Measurements from ENCODE around the gene LRRC26.

Gene LRRC26, protein sequence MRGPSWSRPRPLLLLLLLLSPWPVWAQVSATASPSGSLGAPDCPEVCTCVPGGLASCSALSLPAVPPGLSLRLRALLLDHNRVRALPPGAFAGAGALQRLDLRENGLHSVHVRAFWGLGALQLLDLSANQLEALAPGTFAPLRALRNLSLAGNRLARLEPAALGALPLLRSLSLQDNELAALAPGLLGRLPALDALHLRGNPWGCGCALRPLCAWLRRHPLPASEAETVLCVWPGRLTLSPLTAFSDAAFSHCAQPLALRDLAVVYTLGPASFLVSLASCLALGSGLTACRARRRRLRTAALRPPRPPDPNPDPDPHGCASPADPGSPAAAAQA

DNA sequence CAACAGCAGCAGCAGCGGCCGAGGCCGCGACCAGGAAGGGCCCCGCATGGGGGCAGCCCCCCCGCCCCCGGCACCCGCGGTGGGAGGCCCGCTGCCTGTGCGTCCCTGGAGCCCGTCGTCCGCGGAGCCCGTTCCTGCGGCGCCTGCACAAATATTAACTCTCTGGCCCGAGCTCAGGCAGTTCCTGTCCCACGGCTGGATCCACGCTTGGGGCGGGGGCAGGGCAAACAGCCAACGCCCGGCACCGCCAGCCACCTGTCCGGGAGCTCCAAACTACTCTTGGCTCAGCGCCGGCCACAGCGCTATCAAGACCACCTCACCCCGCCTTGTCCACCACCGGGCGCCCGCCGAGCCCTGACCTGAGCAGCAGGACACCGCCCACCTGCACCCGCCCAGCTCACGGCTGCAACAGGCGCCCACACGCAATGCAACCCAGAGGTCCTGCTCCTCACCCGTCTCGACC lies at the start of gene LRRC26:
TSS of gene LRRC26 (minus strand) at position 156 of the 463 bp plus-strand sequence. CDS start at position 48, 108 bp downstream.
- DNase-seq = no peak

- no peak for DNase-seq
These were observed 49.0 kb upstream of the LRRC26 start for GRCh38 chr9:137218754-137219271.

GRCh38 chr9:137218212-137218753 lies 48.4 kb upstream of the LRRC26 start:
- no peak for DNase-seq

- no peak for DNase-seq
These were observed 47.7 kb upstream of the LRRC26 start for GRCh38 chr9:137217276-137218211.

- DNase-seq = no peak
These were observed 46.5 kb upstream of the LRRC26 start for GRCh38 chr9:137216188-137216965.

- DNase-seq = no peak
These were observed 45.5 kb upstream of the LRRC26 start for GRCh38 chr9:137215196-137215986.

DNA sequence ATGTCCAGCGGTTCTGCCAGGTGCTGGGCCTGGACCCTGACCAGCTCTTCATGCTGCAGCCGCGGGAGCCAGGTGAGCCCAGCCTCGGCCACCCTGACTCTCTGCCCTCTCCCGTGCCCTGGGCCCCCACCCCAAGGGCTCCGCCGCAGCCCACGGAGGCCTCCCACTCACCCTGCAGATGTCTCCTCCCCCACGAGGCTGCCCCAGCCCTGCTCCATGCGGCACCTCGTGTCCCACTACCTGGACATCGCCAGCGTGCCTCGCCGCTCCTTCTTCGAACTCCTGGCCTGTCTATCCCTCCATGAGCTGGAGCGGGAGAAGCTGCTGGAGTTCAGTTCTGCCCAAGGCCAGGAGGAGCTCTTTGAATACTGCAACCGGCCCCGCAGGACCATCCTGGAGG lies 44.8 kb upstream of the LRRC26 start:
- no peak for DNase-seq

- no peak for DNase-seq
These were observed 43.6 kb upstream of the LRRC26 start for GRCh38 chr9:137213160-137214060.

- DNase-seq = no peak
These were observed 42.7 kb upstream of the LRRC26 start for GRCh38 chr9:137212520-137212919.

DNA sequence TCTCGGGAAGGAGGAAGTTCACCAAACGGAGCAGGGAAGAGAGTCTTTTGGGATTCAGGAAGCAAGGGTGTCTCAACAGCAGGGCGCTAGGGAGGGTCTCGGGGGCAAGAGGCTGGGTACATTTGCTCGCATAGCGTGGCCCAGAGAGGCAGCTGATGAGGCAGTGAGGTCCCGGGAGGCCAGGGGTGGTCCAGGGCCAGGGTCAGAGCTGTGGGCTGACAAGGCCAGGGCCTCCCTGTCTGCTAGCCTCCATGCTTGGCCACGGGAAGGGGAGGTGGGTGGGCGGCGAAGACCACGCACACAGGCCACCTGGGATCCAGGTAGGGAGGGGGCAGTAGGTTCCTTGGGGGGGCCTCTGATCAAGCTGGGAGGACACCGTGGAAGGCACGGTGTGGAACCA lies 41.7 kb upstream of the LRRC26 start:
- DNase-seq = no peak

DNA sequence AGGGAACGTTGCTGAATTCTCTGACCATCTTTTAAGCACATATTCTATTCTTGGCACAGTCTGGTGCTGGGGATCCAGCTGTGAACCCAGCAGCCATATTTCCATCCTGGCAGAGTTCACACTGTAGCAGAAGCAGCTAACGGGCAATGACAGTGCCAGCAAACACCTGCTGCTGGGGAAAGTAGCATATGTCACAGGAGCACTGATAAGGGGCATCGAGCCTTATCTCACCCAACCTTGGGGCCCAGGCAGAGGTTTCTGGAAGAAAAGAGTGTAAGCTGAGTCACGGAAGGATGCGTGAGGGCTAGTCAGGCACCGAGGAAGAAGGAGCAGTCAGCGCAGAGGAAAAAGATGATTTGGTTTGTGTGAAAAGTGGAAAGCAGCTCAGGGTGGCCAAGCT lies 36.8 kb upstream of the LRRC26 start:
- no peak for DNase-seq

DNA sequence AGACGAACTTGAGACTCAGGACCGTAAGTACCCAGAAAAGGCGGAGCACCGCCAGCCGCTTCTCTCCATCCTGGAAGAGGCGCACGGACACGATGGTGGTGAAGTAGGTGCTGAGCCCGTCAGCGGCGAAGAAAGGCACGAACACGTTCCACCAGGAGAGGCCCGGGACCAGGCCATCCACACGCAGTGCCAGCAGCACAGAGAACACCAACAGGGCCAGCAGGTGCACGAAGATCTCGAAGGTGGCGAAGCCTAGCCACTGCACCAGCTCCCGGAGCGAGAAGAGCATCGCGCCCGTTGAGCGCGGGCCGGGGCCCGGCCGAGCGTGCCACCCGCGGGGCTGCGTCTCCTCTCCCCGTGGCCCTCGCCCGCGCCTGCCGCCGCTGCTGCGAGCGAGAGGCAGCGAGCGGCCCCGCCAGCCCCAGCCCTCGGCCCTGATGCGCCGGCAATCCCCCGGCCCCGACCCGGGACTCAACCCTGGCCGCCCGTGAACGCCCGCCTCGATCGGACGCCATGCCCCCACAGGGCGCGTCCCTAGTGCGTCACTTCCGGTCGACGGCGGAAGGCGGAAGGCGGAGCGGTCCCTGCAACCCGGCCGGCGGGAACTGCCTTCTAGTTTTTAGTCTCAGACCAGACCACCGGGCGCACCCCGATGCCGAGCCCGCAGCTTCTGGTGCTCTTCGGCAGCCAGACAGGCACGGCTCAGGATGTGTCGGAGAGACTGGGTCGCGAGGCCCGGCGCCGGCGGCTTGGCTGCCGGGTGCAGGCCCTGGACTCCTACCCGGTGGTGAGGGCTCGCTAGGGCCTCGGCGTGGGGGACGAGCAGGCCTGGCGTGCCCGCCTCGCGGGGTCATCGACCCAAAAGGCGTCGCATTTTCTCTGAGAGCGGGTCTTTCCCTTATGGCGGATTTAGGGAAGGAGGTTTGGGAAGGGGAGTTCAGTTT lies 35.5 kb upstream of the LRRC26 start, which contains the start of the genes NDOR1 and TMEM203:
TSS of gene NDOR1 (plus strand) at position 575 of the 944 bp plus-strand sequence. CDS start at position 653, 78 bp downstream.
TSS of gene TMEM203 (minus strand) at position 523 of the 944 bp plus-strand sequence. CDS start at position 289, 234 bp downstream.
- peak; percentile 95 for DNase-seq

GRCh38 chr9:137204731-137205125 lies 34.9 kb upstream of the LRRC26 start:
- no peak for DNase-seq

DNA sequence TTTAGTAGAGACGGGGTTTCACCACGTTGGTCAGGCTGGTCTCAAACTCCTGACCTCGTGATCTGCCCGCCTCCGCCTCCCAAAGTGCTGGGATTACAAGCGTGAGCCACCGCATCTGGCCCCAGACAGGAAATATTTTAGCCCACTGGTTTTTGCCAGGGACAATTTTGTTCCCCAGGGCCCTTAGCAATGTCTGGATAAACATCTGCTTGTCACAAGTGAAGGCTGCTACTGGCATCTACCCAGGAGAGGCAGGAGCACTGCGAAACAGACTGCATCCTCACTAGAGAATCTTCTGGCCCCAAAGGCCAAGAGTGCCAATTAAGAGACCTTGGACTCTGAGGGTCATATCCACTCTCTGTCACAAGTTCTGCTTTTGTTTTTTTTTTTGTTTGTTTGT lies 33.1 kb upstream of the LRRC26 start:
- DNase-seq = no peak

- DNase-seq = no peak
These were observed 31.5 kb upstream of the LRRC26 start for GRCh38 chr9:137201205-137201868.

- DNase-seq = peak; percentile 96
These were observed 30.7 kb upstream of the LRRC26 start, which contains the start of gene TPRN for GRCh38 chr9:137200311-137201204. TPRN (minus strand) TSS chr9:137200741; CDS start chr9:137200711, 30 bp downstream.

All from retina (tissue), 1 donor.